HG02759 (cell line): ENCODE data around the gene ERN1.
"Not testable (repeated sequence)": the region's sequence is repeated elsewhere in the genome, so short reads cannot be mapped to it uniquely, and the experiment has no call there.

ENCODE experiments used
- ATAC-seq: cut with Tn5 transposase; IDR thresholded peaks from one replicate; pipeline ENCODE4 v1.9.1; 2021; ENCODE audit warnings: mild to moderate bottlenecking, moderate library complexity; ENCODE audit not compliant: unreplicated experiment

Gene ERN1

DNA sequence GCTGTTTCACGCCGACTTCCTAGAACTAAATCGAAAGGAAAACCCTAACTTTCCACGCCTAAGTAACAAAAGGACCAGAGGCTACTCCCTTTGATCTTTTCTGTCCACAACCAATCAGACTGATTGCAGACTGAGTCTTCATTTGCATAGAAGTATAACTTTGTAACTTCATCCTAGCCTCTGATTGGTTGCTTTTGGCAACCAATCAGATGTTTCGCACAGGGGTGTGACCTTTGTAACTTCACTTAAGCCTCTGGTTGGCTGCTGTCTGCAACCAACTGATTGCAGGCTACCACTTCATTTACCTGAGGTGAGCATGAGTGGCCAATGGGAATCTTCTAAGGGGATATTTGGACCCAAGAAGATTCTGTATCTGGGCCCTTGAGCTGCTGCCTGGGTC, 92.1 kb downstream of the ERN1 start:
- ATAC-seq = no peak

DNA sequence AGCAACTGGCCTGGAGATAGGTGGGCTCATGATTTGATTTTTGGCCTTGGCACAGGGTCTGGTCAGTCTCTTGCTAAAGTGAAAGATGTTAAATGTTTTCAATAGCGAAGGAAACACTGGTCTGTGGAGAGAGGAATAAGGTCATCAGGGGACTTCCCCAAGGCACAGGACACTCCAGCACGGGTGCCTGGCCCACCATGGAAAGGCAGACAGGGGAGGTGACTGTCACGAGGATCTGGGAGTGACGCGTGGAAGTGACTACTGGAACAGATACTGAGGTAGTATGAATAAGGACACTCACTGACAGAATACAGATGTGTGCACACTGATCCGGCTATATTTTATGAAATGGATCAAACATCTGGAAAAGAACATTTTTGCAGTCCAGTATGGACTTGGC, 92.8 kb downstream of the ERN1 start:
- ATAC-seq = no peak

DNA sequence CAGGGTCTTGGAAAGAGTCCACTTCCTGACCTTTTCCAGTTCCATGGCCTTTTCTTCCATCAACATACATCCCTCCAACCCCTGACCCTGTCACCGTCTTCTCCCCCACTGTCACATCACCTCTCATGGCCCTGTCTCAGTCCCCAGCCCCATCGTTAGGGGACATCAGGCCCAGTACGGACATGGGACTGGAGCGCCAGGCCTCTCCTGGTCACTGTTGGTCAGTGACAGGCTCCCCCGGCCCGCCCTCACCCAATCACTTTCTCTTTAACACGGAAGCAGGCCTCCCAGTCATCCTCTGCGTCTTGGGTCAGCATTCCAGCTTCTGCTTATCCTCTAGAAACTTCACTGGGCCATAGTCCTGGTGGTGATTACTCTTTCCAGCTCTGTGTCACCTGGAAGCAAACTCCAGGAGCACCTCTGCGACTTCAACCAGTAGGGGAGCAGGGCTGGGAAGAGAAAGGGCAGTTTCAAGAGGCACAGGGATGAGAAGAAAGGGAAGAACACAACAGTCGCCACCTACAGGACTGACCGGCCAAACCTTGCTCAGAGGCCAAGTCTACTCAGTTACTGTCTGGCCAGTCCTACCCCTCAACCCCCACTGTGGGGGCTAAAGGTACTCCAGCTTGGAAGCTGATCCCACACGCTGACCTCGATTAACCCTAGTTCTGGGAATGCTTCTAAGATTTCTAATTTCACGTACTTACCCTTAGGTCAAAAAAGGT, 93.6 kb downstream of the ERN1 start:
- no peak for ATAC-seq

DNA sequence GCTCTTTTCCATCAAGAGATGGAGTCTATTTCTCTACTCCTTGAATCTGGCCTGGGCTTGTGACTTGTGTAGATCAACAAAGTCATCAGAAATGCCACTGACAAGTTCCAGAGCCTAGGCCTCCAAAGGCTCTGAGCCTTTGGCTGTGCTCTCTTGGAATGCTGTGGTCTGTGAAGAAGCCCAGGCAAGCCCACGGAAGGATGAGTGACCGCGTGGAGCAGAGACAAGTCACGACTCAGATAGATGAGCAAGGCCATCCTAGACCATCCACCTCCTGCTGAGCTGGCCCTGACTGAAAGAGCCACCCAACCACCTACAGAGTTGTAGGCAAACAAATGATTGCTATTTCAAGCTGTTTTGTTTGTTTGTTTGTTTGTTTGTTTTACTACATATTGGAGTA, 97.9 kb downstream of the ERN1 start:
- no peak for ATAC-seq

- no peak for ATAC-seq
Observed at GRCh38 chr17:64028874-64029464, 101.0 kb downstream of the ERN1 start.

- peak; percentile 77 for ATAC-seq
Observed at GRCh38 chr17:64025732-64026294, 104.1 kb downstream of the ERN1 start.

- ATAC-seq = no peak
Observed at GRCh38 chr17:64024781-64025731, 104.9 kb downstream of the ERN1 start.

DNA sequence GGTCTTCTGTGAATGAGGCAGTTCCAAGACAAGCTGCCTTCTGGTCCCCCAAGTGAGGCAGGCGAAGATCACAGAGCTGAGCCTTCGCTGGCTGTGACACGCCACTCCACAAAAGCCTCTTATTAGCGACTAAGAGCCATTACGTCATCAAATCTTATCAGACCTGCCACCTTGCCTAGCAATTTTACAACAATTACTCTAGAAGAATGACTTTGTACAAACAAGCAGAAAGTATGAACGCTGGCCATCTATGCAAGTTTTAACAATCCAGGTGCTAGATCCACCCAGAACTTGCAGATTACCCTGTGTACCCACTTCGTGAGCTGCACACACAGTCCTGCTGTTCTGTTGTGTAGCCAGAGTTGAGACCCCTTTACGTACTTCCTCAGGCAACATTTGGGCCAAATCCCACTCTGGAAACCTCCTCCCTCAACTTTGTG, 105.7 kb downstream of the ERN1 start:
- ATAC-seq = no peak

DNA sequence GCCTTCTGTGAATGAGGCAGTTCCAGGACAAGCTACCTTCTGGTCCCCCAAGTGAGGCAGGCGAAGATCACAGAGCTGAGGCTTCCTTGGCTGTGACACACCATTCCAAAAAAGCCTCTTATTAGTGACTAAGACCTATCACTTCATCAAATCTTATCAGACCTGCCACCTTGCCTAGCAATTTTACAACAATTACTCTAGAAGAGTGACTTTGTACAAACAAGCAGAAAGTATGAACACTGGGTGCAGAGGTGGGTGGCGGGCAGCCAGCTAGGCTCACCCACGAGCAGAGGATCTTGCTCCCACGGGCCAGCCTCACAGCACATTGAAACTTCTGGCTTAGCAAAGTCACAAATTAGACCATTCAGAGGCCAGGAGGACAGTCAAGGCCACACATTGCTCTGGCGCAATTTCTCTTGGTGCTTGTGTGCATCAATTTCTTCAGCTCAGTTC, 107.3 kb downstream of the ERN1 start:
- no peak for ATAC-seq

DNA sequence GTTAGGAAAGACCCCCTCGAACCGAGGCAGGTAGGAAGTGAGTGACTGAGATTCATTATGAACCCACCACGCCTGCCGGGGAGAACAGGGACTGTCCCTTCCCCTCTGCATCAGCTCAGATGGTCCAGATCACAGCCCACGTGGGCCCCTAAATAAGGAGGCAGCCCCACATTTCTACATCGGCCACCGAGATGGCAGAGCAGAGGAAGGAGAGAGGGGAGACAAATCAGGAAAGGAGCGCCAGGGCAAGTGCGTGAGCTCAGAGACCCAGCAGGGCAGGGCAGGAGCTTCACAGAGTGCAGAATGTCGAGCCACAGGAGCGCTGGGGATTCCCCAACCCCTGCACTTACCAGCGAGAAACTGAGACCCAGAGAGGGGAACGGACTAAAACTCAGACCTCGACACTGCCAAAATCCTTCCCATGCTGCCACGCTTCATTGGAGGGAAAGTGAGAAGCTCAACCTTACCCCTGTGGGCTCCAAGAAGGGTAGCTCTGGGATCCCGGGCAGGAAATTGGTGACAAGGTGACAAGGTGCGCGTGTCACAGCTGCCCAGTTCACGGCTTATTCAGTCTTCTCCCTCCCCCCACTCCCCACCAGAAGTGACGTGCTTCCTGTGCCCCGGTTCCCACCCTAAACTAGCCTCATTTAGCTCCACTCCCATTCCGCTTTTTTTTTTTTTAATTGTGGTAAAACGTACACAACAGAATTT, 109.7 kb downstream of the ERN1 start, which contains the start of gene ICAM2:
Gene ICAM2 (minus strand): TSS at position 578 of the 711 bp plus-strand sequence. CDS start 13,942 bp downstream, outside the sequence.
- ATAC-seq = peak; percentile 75

DNA sequence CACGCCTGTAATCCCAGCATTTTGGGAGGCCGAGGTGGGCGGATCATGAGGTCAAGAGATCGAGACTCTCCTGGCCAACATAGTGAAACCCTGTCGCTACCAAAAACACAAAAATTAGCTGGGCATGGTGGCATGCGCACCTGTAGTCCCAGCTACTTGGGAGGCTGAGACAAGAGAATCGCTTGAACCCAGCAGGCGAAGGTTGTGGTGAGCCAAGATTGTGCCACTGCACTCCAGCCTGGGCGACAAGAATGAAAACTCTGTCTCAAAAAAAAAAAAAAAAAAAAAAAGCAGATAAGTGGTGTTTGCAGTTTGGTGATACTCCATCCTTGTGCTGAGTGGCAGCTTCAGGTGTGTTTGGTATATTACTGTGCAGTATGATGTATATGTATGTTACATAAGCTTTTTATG, 110.4 kb downstream of the ERN1 start:
- ATAC-seq = not testable (repeated sequence)

DNA sequence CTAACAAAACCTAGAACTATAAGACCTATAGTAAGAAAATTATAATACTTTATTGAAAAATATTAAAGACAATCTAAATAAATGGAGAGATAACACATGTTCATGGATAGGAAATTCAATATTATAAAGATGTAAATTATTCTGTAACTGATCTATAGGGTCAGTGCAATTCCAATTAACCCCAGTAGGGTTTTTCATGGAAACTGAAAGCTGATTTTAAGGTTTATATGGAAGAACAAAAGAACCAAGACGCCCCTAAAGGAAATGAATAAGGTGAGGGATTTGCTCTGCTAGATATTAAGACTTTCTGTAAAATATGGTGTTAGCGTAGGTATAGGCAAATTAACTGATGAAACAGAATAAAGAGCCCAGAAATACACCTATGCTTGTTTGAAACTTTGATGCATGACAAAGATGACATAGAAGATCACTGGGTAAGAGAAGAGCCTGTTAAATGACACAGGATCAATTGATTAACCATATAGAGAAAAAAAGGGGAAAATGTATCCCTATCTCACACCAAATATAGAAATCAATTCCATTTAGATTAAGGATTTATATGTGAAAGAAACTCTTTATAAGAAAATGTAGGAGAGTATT, 112.5 kb downstream of the ERN1 start:
- no peak for ATAC-seq

GRCh38 chr17:64016974-64017373, 113.0 kb downstream of the ERN1 start:
- no peak for ATAC-seq

DNA sequence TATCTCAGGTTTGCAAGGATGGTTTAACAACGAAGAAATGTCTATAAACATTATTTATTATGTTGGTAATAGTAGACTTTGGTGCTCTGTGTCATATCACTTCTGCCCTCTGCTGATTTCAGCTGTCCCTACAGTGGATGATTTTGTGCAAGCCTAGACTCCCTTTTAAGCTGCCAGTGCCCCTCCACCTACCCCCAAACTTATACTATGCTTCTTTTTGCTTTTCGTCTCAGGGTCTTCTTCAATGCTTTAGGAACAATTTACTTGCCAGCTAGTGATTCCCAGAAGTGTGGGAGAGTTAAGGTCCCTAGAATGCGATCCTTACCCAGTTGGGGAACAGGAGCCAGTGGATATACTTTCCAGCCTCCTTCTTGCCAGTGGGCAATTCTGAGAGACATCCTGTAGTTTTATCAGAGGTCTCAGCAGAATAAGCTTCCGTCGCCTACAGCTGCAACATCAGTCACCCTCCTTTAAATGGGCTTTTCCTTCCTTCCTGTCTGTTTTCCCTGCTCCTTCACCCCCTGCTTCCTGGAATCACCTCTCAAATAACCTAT, 113.6 kb downstream of the ERN1 start:
- no peak for ATAC-seq

DNA sequence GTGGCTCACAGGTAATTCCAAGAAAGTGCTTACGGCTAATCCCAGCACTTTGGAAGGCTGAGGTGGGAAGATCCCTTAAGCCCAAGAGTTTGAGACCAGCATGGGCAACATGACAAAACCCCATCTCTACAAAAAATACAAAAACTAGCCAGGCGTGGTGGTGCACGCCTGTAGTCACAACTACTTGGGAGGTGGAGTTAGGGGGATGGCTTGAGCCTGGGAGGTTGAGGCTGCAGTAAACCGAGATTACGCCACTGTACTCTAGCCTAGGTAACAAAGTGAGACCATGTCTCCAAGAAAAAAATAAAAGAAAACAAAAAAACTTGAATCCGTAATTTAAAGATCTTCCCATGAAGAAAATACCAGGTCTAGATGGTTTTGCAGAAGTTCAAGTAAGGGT, 114.5 kb downstream of the ERN1 start:
- no peak for ATAC-seq

GRCh38 chr17:64009571-64010402, 120.2 kb downstream of the ERN1 start:
- no peak for ATAC-seq

GRCh38 chr17:64008830-64009229, 121.1 kb downstream of the ERN1 start:
- no peak for ATAC-seq

DNA sequence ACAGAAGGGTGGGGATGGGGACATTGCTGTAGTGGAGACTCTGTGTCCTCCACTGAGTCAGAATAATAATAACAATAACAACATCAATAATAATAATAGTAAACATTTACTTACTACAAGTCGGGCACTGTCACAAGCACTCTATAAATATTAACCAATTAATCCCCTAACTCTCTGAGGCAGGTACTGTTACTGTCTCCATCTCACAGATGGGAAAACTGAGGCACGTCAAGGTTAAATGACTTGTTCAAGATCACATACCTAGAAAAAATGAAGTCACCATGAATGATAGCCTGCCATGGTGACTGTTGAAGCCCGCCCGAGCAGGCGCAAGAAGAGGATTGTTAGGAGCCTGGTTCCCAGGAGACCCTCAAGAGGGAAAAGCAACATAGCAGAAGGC, 121.6 kb downstream of the ERN1 start:
- ATAC-seq = no peak

- ATAC-seq = no peak
Observed at GRCh38 chr17:64007838-64008282, 122.1 kb downstream of the ERN1 start.
